HG02588 (cell line): ENCODE measurements around the gene VAPA.

ENCODE experiments used
- ATAC-seq: cut with Tn5 transposase; IDR thresholded peaks from one replicate; pipeline ENCODE4 v1.9.1; 2021; ENCODE audit warnings: mild to moderate bottlenecking, moderate library complexity; ENCODE audit not compliant: unreplicated experiment

The VAPA gene

DNA sequence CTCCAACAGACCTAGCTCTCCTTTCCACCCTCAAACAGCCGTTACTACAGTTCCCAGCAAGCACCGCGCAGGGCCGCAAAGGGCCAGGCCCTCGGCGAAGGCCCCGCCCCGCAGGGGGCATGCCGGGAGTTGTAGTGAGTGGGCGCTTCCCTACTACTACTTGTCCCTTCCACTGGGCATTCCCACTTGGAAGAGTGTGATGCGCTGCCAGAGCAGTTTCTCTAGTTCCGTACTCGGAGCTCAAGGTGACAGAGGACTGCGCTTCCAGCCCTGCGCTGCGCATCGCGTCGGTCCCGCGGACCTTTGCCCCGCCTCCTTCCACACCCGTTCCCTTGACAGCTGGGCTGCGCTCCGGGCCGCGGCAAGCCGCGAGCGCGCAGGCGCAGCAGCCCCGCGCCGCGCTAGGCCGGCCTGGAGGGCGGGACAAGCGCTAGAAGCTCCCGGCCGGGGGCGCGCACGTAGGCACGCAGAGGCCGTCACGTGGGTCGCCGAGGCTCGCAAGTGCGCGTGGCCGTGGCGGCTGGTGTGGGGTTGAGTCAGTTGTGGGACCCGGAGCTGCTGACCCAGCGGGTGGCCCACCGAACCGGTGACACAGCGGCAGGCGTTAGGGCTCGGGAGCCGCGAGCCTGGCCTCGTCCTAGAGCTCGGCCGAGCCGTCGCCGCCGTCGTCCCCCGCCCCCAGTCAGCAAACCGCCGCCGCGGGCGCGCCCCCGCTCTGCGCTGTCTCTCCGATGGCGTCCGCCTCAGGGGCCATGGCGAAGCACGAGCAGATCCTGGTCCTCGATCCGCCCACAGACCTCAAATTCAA is at the start of gene VAPA:
TSS of gene VAPA (plus strand) at position 491 of the 808 bp plus-strand sequence. CDS start at position 732, 241 bp downstream.
- ATAC-seq: peak; percentile 81

GRCh38 chr18:9865764-9866490 is 47.9 kb upstream of the VAPA start:
- no peak for ATAC-seq

- ATAC-seq: no peak
Measured at GRCh38 chr18:9866627-9867026, 47.2 kb upstream of the VAPA start.

- no peak for ATAC-seq
Measured at GRCh38 chr18:9867071-9867594, 46.7 kb upstream of the VAPA start.

DNA sequence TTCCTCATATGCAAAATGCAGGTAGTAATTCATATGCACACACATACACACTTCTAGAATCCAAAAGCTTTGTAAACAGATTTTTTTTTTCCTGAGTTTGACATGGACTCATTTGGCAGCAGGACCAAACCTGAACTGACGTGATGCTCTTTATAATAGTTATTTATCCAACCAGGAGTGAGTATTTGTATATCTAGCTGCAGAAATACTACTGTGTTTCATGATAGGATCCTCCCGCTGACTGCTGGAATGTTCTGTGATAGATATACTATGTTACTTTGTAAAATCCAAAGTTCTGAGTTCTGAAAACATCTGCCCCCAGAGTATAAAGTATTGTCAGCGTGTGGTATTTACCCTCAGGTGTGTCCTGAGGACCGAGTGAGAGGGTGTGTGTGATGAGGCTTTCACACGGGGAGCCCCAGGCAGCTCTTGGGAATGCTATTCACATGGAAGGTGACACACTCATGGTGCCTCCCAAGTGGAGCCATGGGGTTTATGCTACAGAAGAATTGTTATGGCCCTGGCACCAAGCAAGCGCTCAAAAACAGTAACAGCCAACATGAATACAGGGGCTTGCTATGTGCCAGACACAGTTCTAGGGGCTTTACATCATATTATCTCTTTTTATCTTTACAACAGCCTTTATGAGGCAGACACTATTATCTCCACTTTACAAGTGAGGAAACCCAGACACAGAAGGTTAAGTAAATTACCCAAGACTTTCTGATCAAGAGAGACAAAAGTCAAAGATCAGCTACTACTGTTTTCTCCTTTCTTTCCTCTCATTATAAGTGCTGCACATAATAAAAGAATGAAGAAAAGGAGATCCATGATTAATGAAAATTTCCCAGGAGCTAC is 44.7 kb upstream of the VAPA start:
- ATAC-seq: no peak

- peak; percentile 84 for ATAC-seq
Measured at GRCh38 chr18:9869715-9870430, 43.9 kb upstream of the VAPA start.

DNA sequence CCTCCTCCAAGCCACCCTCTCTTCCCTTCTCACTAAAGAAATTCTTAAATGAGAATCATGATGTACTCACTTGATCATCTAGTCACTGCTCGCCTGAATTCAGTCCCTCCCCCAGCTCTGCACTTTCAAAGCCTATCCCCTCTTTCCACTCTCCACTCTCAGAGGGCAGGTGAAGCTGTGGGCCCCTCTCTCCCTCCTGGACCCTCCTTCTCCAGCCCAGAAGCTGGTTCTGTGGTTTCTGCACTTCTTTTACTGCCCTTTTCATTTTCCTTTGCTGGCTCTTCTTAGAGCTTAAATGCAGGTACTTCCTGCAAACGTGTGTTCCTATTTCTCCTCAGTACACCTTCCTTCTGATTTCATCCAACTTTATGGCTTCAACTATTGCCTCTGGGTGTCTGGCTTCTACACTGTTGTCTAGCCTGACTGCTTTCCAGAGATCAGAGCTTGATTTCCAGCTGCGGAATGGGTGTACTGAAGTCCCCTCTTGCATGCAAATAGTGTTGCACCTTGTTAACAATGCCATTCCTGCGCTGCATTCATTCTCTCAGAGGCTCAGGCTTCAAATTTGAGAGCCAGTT is 43.3 kb upstream of the VAPA start:
- no peak for ATAC-seq

- no peak for ATAC-seq
Measured at GRCh38 chr18:9871244-9871746, 42.5 kb upstream of the VAPA start.

DNA sequence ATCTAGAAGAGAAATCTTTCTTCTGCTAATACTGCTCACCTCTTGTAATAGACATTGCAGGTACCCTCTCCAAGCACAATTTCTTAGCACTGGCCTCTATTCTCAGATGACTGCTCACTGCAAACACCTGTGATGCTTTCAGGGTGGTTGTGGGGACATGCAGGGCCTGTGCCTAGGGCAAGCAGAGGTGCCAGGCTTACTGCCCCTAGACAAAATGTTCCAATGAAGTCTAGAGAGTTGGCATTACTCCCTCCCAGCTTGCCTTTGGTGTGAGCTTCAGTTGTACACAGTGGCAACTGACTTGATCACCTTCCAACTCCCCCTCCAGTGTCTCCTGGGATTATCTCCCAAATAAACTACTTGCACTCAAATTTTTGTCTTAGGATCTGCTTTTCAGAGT is 41.0 kb upstream of the VAPA start:
- ATAC-seq: no peak

- ATAC-seq: no peak
Measured at GRCh38 chr18:9874728-9875127, 39.1 kb upstream of the VAPA start.

GRCh38 chr18:9876212-9876866 is 37.5 kb upstream of the VAPA start:
- no peak for ATAC-seq

- ATAC-seq: no peak
Measured at GRCh38 chr18:9876867-9877654, 36.8 kb upstream of the VAPA start.

GRCh38 chr18:9877655-9878014 is 36.2 kb upstream of the VAPA start:
- no peak for ATAC-seq

GRCh38 chr18:9878095-9878494 is 35.7 kb upstream of the VAPA start:
- ATAC-seq: no peak

DNA sequence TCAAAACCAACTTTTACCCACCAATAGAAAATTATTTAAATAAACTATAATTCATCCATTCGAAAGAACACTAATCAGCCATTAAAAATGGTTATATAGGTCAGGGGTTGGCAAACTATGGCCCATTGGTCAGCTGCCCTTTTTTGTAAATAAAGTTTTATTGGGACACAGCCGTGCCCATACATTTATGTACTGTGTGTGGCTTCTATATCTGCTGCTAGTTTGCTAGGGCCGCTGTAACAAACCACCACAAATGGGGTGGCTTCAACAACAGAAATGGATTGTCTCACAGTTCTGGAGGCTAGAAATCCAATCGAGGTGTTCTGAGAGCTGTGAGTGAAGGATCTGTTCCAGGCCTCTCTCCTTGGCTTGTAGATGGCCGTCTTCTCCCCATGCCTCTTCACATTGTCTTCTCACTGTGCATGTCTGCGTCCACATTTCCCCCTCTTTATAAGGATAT is 35.0 kb upstream of the VAPA start:
- ATAC-seq: no peak

DNA sequence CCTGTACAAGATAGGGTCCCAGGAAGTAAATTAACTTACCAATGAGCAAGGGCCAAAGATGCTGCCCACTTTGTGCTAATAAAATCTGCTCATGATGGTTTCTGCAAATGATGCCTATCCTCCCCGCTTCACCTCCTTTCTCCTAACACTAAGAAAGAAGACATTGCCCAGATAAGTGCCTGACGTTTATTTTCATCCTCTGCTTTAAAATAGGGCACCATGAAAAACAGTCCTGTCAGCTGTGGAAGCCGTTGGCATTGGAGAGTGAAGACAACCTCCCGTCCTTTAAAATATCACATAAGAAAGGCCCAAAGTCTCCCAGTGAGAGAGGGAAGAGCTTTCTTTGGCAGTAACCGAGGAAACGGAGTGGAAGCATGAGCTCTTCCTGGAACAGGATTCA is 29.7 kb upstream of the VAPA start:
- ATAC-seq: no peak

GRCh38 chr18:9884532-9885140 is 29.2 kb upstream of the VAPA start:
- no peak for ATAC-seq
